HEK293 (cell line): Measurements from ENCODE around the gene DCTN3.

Experiments
- CTCF ChIP-seq: fragments of 450-650 bp; formaldehyde crosslinking; IDR thresholded peaks from 2 replicates; pipeline ENCODE4 v1.5.1; 2016; ENCODE audit warnings: missing biosample characterization, missing genetic modification characterization
- YY1 ChIP-seq: fragments of 450-650 bp; formaldehyde crosslinking; IDR thresholded peaks from 2 replicates; pipeline ENCODE4 v1.5.1; 2018; ENCODE audit warnings: missing biosample characterization, missing genetic modification characterization
- ZBTB20 ChIP-seq: fragments of 450-650 bp; formaldehyde crosslinking; IDR thresholded peaks from 2 replicates; pipeline ENCODE4 v1.5.1; 2016; ENCODE audit warnings: missing biosample characterization, missing genetic modification characterization
- ZNF10 ChIP-seq: fragments of 450-650 bp; formaldehyde crosslinking; IDR thresholded peaks from 2 replicates; pipeline ENCODE4 v1.5.1; 2017; ENCODE audit warnings: missing biosample characterization, missing genetic modification characterization

DNA sequence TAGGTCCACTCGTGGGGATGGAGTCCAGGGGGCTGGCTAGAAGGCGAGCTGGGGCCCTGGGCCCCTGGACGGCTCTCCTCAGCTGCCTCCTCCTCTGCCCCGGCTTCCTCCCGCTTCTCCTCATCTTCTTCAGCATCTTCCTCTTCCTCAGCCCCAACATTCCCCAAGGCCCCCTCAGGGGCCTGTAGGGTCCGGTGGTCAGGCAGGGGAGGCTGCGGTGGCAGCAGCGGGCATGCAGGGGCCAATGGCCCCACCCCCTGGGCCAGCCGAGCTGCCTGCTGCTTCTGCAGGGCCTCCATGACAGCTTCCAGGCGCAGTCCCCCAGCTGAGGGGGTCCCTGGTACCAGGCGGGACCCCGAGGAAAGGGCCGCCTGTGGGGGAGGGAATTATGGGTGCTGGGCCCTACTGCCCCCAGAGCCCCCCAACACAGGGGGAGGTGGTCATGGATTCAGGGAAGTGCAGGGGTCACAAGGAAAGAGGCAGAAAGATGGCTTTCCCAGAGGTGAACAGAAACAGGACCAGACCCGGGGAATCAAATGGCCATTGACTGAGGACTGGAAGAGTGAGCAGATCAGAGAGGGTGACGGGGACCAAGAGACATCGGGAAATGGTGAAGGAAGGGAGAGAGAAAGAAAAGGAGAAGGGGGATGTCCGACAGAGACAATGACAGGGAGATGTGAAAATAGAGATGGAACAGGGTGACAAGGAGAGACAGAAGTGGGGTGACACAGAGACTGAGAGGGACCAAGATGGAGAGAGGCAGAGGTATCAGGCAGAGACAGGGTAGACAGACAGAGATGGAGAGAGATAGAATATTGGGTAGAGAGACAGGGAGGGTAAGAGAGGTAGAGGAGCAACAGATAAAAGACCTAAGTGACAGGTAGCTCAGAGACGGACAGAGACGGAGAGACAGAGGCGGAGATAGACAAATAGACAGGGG lies 7.7 kb upstream of the DCTN3 start:
- TF ChIP-seq YY1 (no peak), ZBTB20 (tag by site-specific recombination) (no peak), ZNF10 (tag by site-specific recombination) (no peak), CTCF (no peak)
